ENCODE results near the gene NOD1.
"Not testable (repeated sequence)": the region's sequence is repeated elsewhere in the genome, so short reads cannot be mapped to it uniquely, and the experiment has no call there.

Gene NOD1

GRCh38 chr7:30504301-30505173, 26.0 kb upstream of the NOD1 start, which contains the start of gene GGCT:
GGCT (minus strand) TSS chr7:30504829; CDS start chr7:30504709, 120 bp downstream.
- DNase-seq = peak; percentile 97

- no peak for DNase-seq
Observed at GRCh38 chr7:30503274-30504212, 25.0 kb upstream of the NOD1 start.

GRCh38 chr7:30502470-30503251, 24.1 kb upstream of the NOD1 start:
- no peak for DNase-seq

- DNase-seq = no peak
Observed at GRCh38 chr7:30501264-30501663, 22.7 kb upstream of the NOD1 start.

- no peak for DNase-seq
Observed at GRCh38 chr7:30493228-30493627, 14.6 kb upstream of the NOD1 start.

GRCh38 chr7:30491417-30491816, 12.8 kb upstream of the NOD1 start:
- DNase-seq = no peak

- no peak for DNase-seq
Observed at GRCh38 chr7:30487371-30487770, 8.8 kb upstream of the NOD1 start.

- no peak for DNase-seq
Observed at GRCh38 chr7:30485667-30486066, 7.1 kb upstream of the NOD1 start.

- not testable (repeated sequence) for DNase-seq
Observed at GRCh38 chr7:30481416-30481815, 2.8 kb upstream of the NOD1 start.

GRCh38 chr7:30479202-30480120, 877 bp upstream of the NOD1 start:
- DNase-seq = no peak

- DNase-seq = no peak
Observed at GRCh38 chr7:30476459-30477145, 2.0 kb downstream of the NOD1 start.

- DNase-seq = no peak
Observed at GRCh38 chr7:30475580-30475979, 3.0 kb downstream of the NOD1 start.

- DNase-seq = no peak
Observed at GRCh38 chr7:30474893-30475292, 3.7 kb downstream of the NOD1 start.

- DNase-seq = no peak
Observed at GRCh38 chr7:30474485-30474884, 4.1 kb downstream of the NOD1 start.

GRCh38 chr7:30473903-30474302, 4.7 kb downstream of the NOD1 start:
- no peak for DNase-seq

GRCh38 chr7:30472784-30473775, 5.5 kb downstream of the NOD1 start:
- no peak for DNase-seq

GRCh38 chr7:30472081-30472783, 6.4 kb downstream of the NOD1 start:
- DNase-seq = no peak

GRCh38 chr7:30471205-30471604, 7.4 kb downstream of the NOD1 start:
- no peak for DNase-seq

- no peak for DNase-seq
Observed at GRCh38 chr7:30470771-30471170, 7.8 kb downstream of the NOD1 start.

Data from effector CD4-positive, alpha-beta T cell (primary cell).